Prostate gland (tissue), 2 donors: ENCODE results near the gene ACP6. TPM values are rescaled to one million over a fixed set of nuclear protein-coding genes. Genes with fewer than 3 reads are reported as not detected.

Experiments used
- DNase-seq: peaks from one replicate; pipeline ENCODE4 v3.0.0-alpha.2; 2019; ENCODE audit warnings: low spot score
- H3K27ac ChIP-seq, 2 donors: fragments of 200-600 bp; sonication (generic); 2 replicates each; pipeline ENCODE4 v1.5.1; 2017 to 2019
- H3K27me3 ChIP-seq: fragments of 200-600 bp; sonication (generic); replicated peaks from 2 replicates; pipeline ENCODE4 v1.5.1; 2019; ENCODE audit not compliant: insufficient read depth
- H3K36me3 ChIP-seq, 2 donors: fragments of 200-600 bp; sonication (generic); 1 replicate in 1 of 2; 2 replicates in 1 of 2; pipeline versions ENCODE4 v1.5.1 to v1.8.1; 2017 to 2019
- H3K4me1 ChIP-seq: fragments of 200-600 bp; sonication (generic); replicated peaks from 2 replicates; pipeline ENCODE4 v1.5.1; 2019
- H3K4me3 ChIP-seq, 2 donors: fragments of 200-600 bp; sonication (generic); 2 replicates each; pipeline ENCODE4 v1.5.1; 2017 to 2019
- H3K9me3 ChIP-seq: fragments of 200-600 bp; sonication (generic); 2 replicates; pipeline ENCODE4 v1.5.1; 2017
- CTCF ChIP-seq, 4 experiments: fragments of 200-600 bp in 2 of 4; fragments of 450-650 bp in 2 of 4; sonication (generic) in 2 of 4; IDR thresholded peaks; 1 replicate in 3 of 4; 2 replicates in 1 of 4; pipeline ENCODE4 v1.5.1; 2016 to 2019; ENCODE audit warnings: antibody characterized with exemption in 4 of 4, mild to moderate bottlenecking in 2 of 4, moderate library complexity in 2 of 4
- POLR2A ChIP-seq: fragments of 450-650 bp; IDR thresholded peaks from one replicate; pipeline ENCODE4 v1.6.1; 2016; ENCODE audit warnings: antibody characterized with exemption, mild to moderate bottlenecking
- POLR2AphosphoS5 ChIP-seq: sonication (generic); formaldehyde crosslinking; IDR thresholded peaks from one replicate; pipeline ENCODE4 v1.6.1; 2017; ENCODE audit warnings: antibody characterized with exemption
- WGBS: methylation state at CpG from one replicate; pipeline ENCODE4 v1.1.5; 2018; 5-methylcytosine and 5-hydroxymethylcytosine counted together
- intact Hi-C: fragments of 100-400 bp; cut with DNase I; formaldehyde crosslinking; loops from one replicate; pipeline ENCODE4 v1.14.2; 2022
- total RNA-seq, 2 donors: library from RNA; depleted of rRNA; stranded (reverse); fragments of >200 nt; gene quantifications; one replicate each; pipeline ENCODE4 v1.1.0, GENCODE V29; 2016

ACP6 gene
- total RNA-seq, 2 donors from 2014 or later = 20.2 to 22.0 TPM

DNA sequence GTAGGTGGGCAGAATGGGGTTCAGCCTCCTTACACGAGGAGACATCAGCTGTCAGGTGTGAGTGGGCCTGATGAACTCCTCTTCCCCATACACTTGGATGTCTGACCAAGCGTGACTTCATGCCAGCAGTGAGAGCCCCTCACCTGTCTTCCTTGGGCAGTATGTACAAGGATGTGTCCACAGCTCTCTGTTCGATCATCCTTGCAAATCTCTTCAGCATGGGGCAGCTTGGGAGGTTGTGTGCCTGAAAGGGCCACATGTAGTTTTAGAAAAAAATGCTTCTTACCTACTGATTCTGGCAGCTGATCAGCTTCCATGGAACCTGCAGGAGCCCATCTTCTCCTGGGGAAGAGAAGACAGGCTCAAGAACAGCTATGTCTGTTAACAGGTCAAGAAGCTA is 18.0 kb downstream of the ACP6 start:
- Histone ChIP-seq H3K4me1 (no peaks in the 10 kb centered on the region), H3K9me3 (no peaks in the 10 kb centered on the region), H3K27ac (no peak overlapping the region), H3K27me3 (no peaks in the 10 kb centered on the region), H3K4me3 (no peak overlapping the region), H3K36me3 (no peaks in the 10 kb centered on the region)
- intact Hi-C loops = no loop called here
- 82% methylated on average over 3 of the region's 3 CpGs for WGBS
- DNase-seq = no peak
- TF ChIP-seq POLR2A (no peak), CTCF (IDR thresholded peaks at IDR 0.05) (no peak), POLR2AphosphoS5 (no peak)

DNA sequence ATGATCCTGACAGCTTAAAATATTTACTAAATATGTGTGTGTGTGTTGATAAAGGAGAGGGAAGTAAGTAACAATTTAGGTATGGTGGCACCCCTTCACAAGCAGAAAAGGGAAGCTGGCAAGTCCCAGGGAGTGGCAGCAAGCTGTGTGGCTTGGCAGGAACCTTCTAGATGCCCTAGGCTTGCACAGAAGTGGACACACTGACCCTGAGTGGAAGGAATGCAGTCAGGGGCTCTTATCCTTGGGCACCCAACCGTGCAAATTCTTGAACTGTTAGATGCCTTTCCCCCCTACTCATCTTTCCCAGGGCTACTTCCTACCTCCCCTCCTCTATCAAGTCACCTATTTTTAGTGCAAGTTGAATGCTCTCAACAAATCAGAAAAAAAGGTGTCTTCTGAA is 18.9 kb downstream of the ACP6 start:
- 53% methylated on average over 1 of the region's 1 CpG for WGBS
- Histone ChIP-seq H3K36me3 (no peaks in the 10 kb centered on the region), H3K9me3 (no peaks in the 10 kb centered on the region), H3K27me3 (no peaks in the 10 kb centered on the region), H3K4me3 (no peak overlapping the region), H3K4me1 (no peaks in the 10 kb centered on the region), H3K27ac (no peak overlapping the region)
- DNase-seq = no peak
- intact Hi-C loops = no loop called here
- no peak for TF ChIP-seq POLR2AphosphoS5
- TF ChIP-seq POLR2A = no peak
- no peak for TF ChIP-seq CTCF (IDR thresholded peaks at IDR 0.05)

GRCh38 chr1:147648933-147649332 is 21.4 kb downstream of the ACP6 start:
- Histone ChIP-seq H3K4me3 (no peak overlapping the region), H3K4me1 (no peaks in the 10 kb centered on the region), H3K36me3 (no peaks in the 10 kb centered on the region), H3K9me3 (no peaks in the 10 kb centered on the region), H3K27ac (no peak overlapping the region), H3K27me3 (no peaks in the 10 kb centered on the region)
- intact Hi-C loops = no loop called here
- 88% methylated on average over 2 of the region's 2 CpGs for WGBS
- DNase-seq = no peak
- TF ChIP-seq CTCF (IDR thresholded peaks at IDR 0.05) (no peak), POLR2A (no peak), POLR2AphosphoS5 (no peak)

DNA sequence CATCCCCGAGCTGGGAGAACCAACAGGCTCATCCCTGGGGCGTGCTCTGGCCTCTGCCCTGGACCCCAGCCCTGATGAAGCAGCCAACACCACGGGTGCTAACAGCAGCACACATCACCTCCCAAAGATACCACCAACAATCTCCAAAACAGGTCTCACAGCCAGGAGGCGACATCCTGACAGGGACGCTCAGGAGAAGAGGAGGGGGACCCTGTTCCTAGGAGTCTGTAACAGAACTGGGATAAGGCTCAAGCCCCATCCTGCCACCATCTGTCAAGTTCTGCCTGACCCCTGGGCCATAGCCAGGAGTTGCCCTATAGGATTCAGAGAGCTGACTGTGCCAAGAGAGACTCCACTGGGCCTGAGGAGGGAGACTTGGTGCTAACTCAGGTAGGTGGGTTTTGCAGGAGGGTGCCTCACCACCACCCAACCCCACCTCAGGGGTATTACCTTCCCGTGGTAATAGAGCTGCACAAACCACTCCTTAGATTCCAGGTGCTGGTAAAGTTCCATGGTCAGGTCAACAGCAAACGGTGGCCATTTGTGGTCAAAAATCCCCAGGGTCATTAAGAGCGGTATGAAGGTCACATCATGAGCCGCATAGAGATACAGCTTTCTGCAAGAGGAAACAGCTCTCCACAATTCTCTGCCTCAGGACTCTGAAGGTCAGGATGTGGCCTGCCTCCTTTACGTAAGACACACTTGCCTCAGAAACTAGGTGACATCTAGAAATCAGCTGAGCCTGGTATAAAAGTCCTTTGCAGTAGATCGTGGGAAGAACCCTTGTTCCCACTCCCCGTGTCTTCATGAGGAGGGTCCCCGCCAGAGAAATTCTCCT is 22.3 kb downstream of the ACP6 start:
- WGBS = 77% methylated on average over 13 of the region's 13 CpGs
- H3K27ac ChIP-seq = no peak overlapping the region
- no peak for DNase-seq
- no peak overlapping the region for H3K4me3 ChIP-seq
- intact Hi-C loops = no loop called here
- no peaks in the 10 kb centered on the region for H3K9me3 ChIP-seq
- TF ChIP-seq POLR2AphosphoS5 = no peak
- TF ChIP-seq POLR2A = no peak
- TF ChIP-seq CTCF (IDR thresholded peaks at IDR 0.05) = no peak
- H3K4me1 ChIP-seq = no peaks in the 10 kb centered on the region
- no peaks in the 10 kb centered on the region for H3K36me3 ChIP-seq
- H3K27me3 ChIP-seq = no peaks in the 10 kb centered on the region

GRCh38 chr1:147643974-147644373 is 26.4 kb downstream of the ACP6 start:
- H3K9me3 ChIP-seq = no peaks in the 10 kb centered on the region
- TF ChIP-seq POLR2AphosphoS5 (no peak), POLR2A (no peak), CTCF (IDR thresholded peaks at IDR 0.05) (no peak)
- no peak overlapping the region for H3K4me3 ChIP-seq
- WGBS = 92% methylated on average over 3 of the region's 3 CpGs
- no peaks in the 10 kb centered on the region for H3K4me1 ChIP-seq
- no peaks in the 10 kb centered on the region for H3K27me3 ChIP-seq
- H3K27ac ChIP-seq = no peak overlapping the region
- H3K36me3 ChIP-seq = no peaks in the 10 kb centered on the region
- DNase-seq = no peak
- intact Hi-C loops = loop anchor here (5.0 kb wide), 2 partner anchors 147 to 248 kb away; no protein-coding TSS in a partner anchor
